HG03565 (cell line): ENCODE results near the gene ZNF506.
"Not testable (repeated sequence)": the region's sequence is repeated elsewhere in the genome, so short reads cannot be mapped to it uniquely, and the experiment has no call there.

Experiments
- ATAC-seq: cut with Tn5 transposase; IDR thresholded peaks from one replicate; pipeline ENCODE4 v1.9.1; 2021; ENCODE audit warnings: mild to moderate bottlenecking, moderate library complexity; ENCODE audit not compliant: unreplicated experiment

ZNF506 gene

DNA sequence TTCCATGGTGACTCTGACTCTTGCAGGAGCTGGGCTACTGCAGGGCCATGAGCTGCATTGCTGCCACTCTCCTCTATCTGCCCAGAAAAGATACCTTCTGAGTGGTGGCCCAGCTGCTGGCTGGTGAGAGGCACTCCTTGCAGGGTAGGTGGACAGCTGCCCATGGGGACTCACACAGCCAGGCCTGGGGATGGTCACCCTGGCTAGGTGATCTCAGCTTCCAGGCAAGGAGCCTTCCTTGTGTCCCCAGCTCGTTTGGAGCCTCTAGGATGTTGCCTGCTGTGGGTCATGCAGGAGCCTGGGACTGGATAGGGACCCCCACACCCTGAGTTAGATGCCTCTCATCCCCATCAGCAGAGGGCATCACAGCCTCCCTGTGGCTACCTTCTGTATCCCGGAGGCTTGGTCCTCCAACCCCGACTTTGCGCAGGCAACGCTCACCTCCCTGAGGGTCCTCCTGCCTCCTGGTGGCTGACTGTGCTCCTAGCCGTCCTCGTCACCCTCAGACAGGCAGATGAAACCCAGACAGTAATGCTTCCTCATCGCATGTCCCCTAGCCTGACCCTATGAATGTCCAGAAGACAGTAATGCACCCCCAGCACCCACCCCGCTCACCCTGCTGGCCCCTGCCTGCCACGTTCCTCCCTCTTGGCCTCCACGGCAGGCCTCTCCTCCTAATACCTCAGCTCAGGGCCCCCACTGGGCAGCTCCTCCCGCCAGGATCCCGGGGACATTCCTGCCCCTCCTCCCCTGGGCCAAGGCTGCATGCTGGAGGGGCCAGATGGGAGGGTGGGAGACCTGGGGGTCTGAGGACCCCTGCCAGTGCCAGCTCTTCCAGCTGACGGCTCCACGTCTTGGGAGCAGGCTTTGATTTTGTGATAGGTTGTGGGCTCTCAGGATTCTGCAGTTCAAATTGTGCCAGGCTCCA is 75.0 kb downstream of the ZNF506 start:
- ATAC-seq: no peak

DNA sequence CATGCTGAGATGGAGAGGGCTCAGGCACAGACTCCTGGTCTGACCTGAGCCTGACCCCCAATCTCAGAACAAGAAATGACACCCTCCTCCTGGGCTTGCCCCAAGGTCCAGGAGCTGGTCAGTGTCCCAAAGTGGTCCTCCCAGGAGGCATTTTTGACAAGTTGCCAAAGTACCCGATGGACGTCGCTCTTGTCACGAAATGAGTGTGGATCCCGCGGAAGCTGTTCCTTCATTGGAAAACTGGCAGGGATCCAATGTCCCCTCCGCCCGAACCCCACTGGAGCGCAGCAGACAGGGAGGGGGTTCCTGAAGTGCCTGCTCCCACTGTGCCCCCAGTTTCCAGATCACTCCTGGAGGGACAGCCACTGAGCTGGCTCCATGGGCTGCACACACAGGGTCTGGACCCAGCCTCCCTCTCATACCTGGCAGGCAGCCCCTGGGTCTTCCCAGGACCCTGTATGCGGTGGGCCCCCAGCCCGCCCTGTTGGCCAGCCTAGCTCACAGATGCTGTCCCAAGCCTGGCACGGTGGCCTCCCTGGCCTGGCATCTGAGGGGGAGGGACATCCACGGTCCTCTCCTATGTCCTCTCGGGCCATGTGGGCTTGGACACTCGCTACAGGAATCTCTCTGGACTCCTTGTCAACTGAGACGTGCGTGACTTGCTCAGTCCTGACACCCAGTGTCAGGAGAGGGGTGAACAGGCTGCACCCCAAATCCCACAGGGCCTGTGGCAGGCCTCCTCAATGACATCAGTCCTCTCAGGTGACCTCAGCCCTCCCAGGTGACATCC is 75.9 kb downstream of the ZNF506 start:
- ATAC-seq: no peak

DNA sequence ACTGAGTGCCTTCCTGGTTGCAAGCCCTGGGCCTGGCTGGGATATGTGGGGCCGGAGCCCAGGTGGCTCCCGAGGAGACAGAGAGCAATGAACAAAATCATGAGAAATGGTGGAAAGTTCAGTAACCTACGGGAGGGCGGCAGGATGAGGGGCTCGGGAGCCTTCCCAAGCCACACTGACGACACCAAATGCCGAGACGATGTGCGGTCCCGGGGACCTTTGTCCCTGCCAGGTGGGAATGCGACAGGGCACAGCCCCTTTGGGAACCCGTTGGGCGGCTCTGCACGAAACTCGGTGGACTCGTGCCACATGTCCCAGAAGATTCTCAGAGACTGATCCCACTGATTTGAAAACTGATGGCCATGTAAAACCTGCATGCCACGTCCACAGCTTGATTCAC is 76.9 kb downstream of the ZNF506 start:
- no peak for ATAC-seq

DNA sequence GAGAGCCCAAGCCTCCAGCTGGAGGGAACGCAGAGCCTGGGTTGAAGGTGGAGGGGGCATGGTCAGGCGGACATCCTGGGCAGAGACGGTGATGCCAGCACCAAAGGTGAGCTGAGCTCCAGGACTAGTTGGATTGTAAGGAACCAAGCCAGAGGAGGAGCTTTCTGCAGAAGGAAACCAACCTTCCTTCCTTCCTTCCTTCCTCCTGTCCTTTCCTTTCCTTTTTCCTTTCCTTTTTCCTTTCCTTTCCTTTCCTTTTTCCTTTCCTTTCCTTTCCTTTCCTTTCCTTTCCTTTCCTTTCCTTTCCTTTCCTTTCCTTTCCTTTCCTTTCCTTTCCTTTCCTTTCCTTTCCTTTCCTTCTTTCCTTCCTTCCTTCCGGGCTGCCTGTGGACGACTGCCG is 77.6 kb downstream of the ZNF506 start:
- not testable (repeated sequence) for ATAC-seq

DNA sequence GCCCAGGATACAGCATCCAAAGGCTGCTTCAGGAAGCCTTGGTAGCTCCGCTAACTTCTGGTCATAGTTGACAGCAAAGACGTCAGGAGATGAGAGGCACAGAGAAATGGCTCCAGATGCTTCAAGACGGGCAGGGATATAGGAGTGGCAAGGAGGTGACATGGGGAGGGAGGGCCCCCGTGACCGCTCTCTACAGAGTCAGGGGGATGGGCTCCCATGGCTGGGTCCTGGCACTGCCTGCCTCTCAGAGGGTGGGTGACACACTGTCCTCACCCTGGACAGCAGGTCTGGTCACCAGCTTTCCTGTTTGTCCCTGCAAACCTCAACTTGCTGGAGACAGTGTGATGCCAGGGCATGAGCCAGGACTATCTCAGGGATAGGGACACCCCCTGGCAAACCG is 78.4 kb downstream of the ZNF506 start:
- no peak for ATAC-seq

DNA sequence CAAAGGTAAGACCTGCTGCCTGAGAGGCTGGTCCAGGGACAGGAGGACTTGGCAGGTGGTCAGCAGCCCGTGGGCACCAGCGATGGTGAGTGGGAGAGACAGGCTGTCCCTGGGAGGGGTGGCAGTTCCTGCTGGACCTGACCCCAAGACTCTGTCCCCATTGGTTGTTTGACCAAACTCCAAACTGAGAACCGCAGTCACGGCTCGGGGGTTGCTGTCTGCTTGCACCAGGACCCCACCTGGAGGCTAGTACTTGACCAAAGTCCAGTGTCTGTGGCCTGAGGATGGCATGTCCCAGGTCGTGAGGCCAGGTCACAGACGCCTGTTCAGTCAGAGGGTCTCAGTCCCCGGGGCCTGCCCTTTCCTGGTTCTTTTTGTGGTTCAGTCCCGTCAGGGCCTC is 78.8 kb downstream of the ZNF506 start:
- ATAC-seq: no peak
